K562 (cell line): Measurements from ENCODE around the gene DGCR6L. TPM values are rescaled to one million over a fixed set of nuclear protein-coding genes. Genes with fewer than 3 reads are reported as not detected.

Experiments
- AFF1 ChIP-seq, 2 experiments: fragments of 450-650 bp; IDR thresholded peaks; 2 replicates each; pipeline ENCODE4 v1.6.1; 2018; ENCODE audit warnings: mild to moderate bottlenecking in 2 of 2, low read depth in 1 of 2; ENCODE audit not compliant: partially characterized antibody in 2 of 2
- AFF4 ChIP-seq: sonication (generic); formaldehyde crosslinking; IDR thresholded peaks from 2 replicates; pipeline ENCODE4 v1.8.0; 2023; ENCODE audit warnings: mild to moderate bottlenecking, missing genetic modification reagents
- CHD1 ChIP-seq: fragments of 200-600 bp; sonication (generic); IDR thresholded peaks from one replicate; pipeline ENCODE4 v1.6.1; 2012; ENCODE audit warnings: mild to moderate bottlenecking, moderate library complexity, low read length, inconsistent platforms
- DIDO1 ChIP-seq: fragments of 450-650 bp; IDR thresholded peaks from 2 replicates; pipeline ENCODE4 v1.6.1; 2016; ENCODE audit warnings: low read depth, missing biosample characterization, missing genetic modification characterization
- EHMT2 ChIP-seq: fragments of 450-650 bp; IDR thresholded peaks from 2 replicates; pipeline ENCODE4 v1.6.1; 2018; ENCODE audit warnings: antibody characterized with exemption
- GTF2F1 ChIP-seq: IDR thresholded peaks from 2 replicates; pipeline ENCODE4 v1.6.1; 2011; ENCODE audit warnings: low read depth, low read length, improper control_type of control experiment
- HNRNPH1 ChIP-seq: fragments of 200-400 bp; formaldehyde crosslinking; optimal IDR thresholded peaks from 2 replicates; pipeline ENCODE3; 2017; ENCODE audit warnings: low read depth, mild to moderate bottlenecking, low read length, moderate library complexity
- KLF16 ChIP-seq: IDR thresholded peaks from 2 replicates; pipeline ENCODE4 v1.6.1; 2016; ENCODE audit warnings: antibody characterized with exemption
- MYBL2 ChIP-seq, 2 experiments: fragments of 450-650 bp in 1 of 2; sonication (generic) in 1 of 2; formaldehyde crosslinking in 1 of 2; IDR thresholded peaks; 2 replicates each; pipeline versions ENCODE4 v1.6.1 to v1.8.1; 2017 to 2022; ENCODE audit warnings: borderline replicate concordance in 1 of 2, inconsistent platforms in 1 of 2, low read depth in 1 of 2, mild to moderate bottlenecking in 1 of 2, missing genetic modification reagents in 1 of 2, moderate library complexity in 1 of 2
- TEAD2 ChIP-seq: fragments of 450-650 bp; IDR thresholded peaks from 2 replicates; pipeline ENCODE4 v1.6.1; 2016; ENCODE audit warnings: missing genetic modification characterization, control low read depth, missing compliant biosample characterization
- ZKSCAN3 ChIP-seq: fragments of 250-450 bp; sonication (Bioruptor Pico); IDR thresholded peaks from 2 replicates; pipeline ENCODE4 v1.4.0; 2020
- ZNF212 ChIP-seq: fragments of 450-650 bp; formaldehyde crosslinking; IDR thresholded peaks from 2 replicates; pipeline ENCODE4 v1.4.0; 2020; ENCODE audit warnings: mild to moderate bottlenecking
- ZNF347 ChIP-seq: fragments of 450-650 bp; formaldehyde crosslinking; IDR thresholded peaks from 2 replicates; pipeline ENCODE4 v1.4.0; 2020; ENCODE audit warnings: low read depth, mild to moderate bottlenecking, moderate library complexity
- polyA plus RNA-seq, 8 experiments: library from polyadenylated mRNA; depleted of rRNA in 4 of 8; stranded (reverse) in 5 of 8; unstranded in 3 of 8; fragments of >200 nt; fragmentation: Nextera tagmentation in 2 of 8; fragmentation: Illumina TruSeq in 1 of 8; extraction: Ambion mirVana in 2 of 8; extraction: Trizol in 1 of 8; gene quantifications; 2 replicates each; pipeline versions ENCODE4 v1.2.1 to v1.2.3, GENCODE V29; 2011 to 2014; ENCODE audit warnings: inconsistent platforms in 1 of 8, missing spikeins in 1 of 8
- total RNA-seq, 7 experiments: library from RNA; depleted of rRNA in 6 of 7; stranded (reverse); fragments of >200 nt in 6 of 7; fragmentation: Illumina TruSeq in 2 of 7; extraction: Trizol in 2 of 7; gene quantifications; 2 replicates each; pipeline versions ENCODE4 v1.2.1 to v1.2.3, GENCODE V29; 2011 to 2021; ENCODE audit warnings: low replicate concordance in 1 of 7
- TF ChIP-seq, protein P1 (sequence below), 2 experiments: fragments of 450-650 bp in 1 of 2; IDR thresholded peaks; 2 replicates each; pipeline ENCODE4 v1.6.1; 2011 to 2017; ENCODE audit warnings: low read depth in 2 of 2, antibody characterized with exemption in 1 of 2, borderline replicate concordance in 1 of 2, low read length in 1 of 2, mild to moderate bottlenecking in 1 of 2, mixed read lengths in 1 of 2; ENCODE audit not compliant: control insufficient read depth in 1 of 2
- TF ChIP-seq, protein P2 (sequence below): fragments of 450-650 bp; formaldehyde crosslinking; IDR thresholded peaks from 2 replicates; pipeline ENCODE4 v1.4.0; 2022; ENCODE audit warnings: missing genetic modification characterization

The DGCR6L gene
- total and polyA plus RNA-seq, 9 of the 15 experiments (the other 6 are each of a cell fraction or from before 2014, with no cell fraction given) = 3.6 to 151 (median 51.0) TPM

- no peak for TF ChIP-seq AFF4
- peak; percentile 30; the same call in 1 of the 2 replicates for TF ChIP-seq GTF2F1
- TF ChIP-seq EHMT2 = no peak
- TF ChIP-seq CHD1 = peak; percentile 64
- TF ChIP-seq, protein P1, sequence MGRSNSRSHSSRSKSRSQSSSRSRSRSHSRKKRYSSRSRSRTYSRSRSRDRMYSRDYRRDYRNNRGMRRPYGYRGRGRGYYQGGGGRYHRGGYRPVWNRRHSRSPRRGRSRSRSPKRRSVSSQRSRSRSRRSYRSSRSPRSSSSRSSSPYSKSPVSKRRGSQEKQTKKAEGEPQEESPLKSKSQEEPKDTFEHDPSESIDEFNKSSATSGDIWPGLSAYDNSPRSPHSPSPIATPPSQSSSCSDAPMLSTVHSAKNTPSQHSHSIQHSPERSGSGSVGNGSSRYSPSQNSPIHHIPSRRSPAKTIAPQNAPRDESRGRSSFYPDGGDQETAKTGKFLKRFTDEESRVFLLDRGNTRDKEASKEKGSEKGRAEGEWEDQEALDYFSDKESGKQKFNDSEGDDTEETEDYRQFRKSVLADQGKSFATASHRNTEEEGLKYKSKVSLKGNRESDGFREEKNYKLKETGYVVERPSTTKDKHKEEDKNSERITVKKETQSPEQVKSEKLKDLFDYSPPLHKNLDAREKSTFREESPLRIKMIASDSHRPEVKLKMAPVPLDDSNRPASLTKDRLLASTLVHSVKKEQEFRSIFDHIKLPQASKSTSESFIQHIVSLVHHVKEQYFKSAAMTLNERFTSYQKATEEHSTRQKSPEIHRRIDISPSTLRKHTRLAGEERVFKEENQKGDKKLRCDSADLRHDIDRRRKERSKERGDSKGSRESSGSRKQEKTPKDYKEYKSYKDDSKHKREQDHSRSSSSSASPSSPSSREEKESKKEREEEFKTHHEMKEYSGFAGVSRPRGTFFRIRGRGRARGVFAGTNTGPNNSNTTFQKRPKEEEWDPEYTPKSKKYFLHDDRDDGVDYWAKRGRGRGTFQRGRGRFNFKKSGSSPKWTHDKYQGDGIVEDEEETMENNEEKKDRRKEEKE (IDR thresholded peaks at IDR 0.05; ENCODE audit: borderline replicate concordance in 1 of 2, control insufficient read depth in 1 of 2, low read depth in 2 of 2, low read length in 1 of 2) = no peak
- no peak for TF ChIP-seq ZNF347
- no peak for TF ChIP-seq TEAD2 (tag)
- TF ChIP-seq MYBL2 (IDR thresholded peaks at IDR 0.05; ENCODE audit: low read depth) = no peak
- TF ChIP-seq MYBL2 (CRISPR knock-in tag; IDR thresholded peaks at IDR 0.05; ENCODE audit: borderline replicate concordance) = no peak
- TF ChIP-seq HNRNPH1 = no peak
- no peak for TF ChIP-seq DIDO1 (tag)
- no peak for TF ChIP-seq ZKSCAN3
- TF ChIP-seq AFF1 (IDR thresholded peaks at IDR 0.05; ENCODE audit: low read depth in 1 of 2, partially characterized antibody in 2 of 2) = no peak
- TF ChIP-seq, protein P2, sequence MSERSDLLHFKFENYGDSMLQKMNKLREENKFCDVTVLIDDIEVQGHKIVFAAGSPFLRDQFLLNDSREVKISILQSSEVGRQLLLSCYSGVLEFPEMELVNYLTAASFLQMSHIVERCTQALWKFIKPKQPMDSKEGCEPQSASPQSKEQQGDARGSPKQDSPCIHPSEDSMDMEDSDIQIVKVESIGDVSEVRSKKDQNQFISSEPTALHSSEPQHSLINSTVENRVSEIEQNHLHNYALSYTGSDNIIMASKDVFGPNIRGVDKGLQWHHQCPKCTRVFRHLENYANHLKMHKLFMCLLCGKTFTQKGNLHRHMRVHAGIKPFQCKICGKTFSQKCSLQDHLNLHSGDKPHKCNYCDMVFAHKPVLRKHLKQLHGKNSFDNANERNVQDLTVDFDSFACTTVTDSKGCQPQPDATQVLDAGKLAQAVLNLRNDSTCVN = no peak
- TF ChIP-seq KLF16 = no peak
- no peak for TF ChIP-seq ZNF212
Measured at GRCh38 chr22:20290578-20291248, 29.1 kb downstream of the DGCR6L start (continued).
